K562 (cell line): ENCODE measurements around the gene CENPP. TPM values are rescaled to one million over a fixed set of nuclear protein-coding genes. Genes with fewer than 3 reads are reported as not detected.

ENCODE experiments used
- ATAC-seq: fragments of 200-7000 bp; cut with Tn5 transposase; 3 replicates; pipeline ENCODE4 v1.9.1; 2020; ENCODE audit warnings: moderate library complexity
- BruUV-seq: library from RNA; stranded (reverse); fragments of 400-500 nt; replicated peaks from 2 replicates; lab custom pipeline; 2021; lab: Mats Ljungman, UMichigan
- CTCF ChIA-PET: fragments of 300-600 bp; formaldehyde crosslinking; extraction: SDS; loops from one replicate; lab custom pipeline; 2021; ENCODE audit warnings: low intra/inter-chr PET ratio; lab: Yijun Ruan, JAX
- POLR2A ChIA-PET: fragments of 300-600, 350-650 bp; sonication (Branson Sonifier 250); formaldehyde crosslinking; extraction: SDS; loops from one replicate; lab custom pipeline; 2021; ENCODE audit warnings: antibody characterized with exemption, inconsistent platforms; lab: Yijun Ruan, JAX
- DNase-seq, 4 experiments: peaks; one replicate each; pipeline versions ENCODE4 v3.0.0 to v3.0.0-alpha.2; 2011 to 2018; ENCODE audit warnings: low spot score in 3 of 4, mixed read lengths in 3 of 4; ENCODE audit errors: extremely low read depth in 1 of 4
- FAIRE-seq: peaks from 2 replicates; lab custom pipeline; 2011; peaks lifted over from hg19 to GRCh38; lab: Jason Lieb, UNC
- H2AFZ ChIP-seq: 2 replicates; pipeline ENCODE4 v1.6.0; 2011; ENCODE audit warnings: low read depth, low read length, control low read depth, inconsistent platforms
- H3K27ac ChIP-seq: fragments of 200-600 bp; 3 replicates; pipeline ENCODE4 v1.8.0; 2011; ENCODE audit warnings: low read depth, mild to moderate bottlenecking, control low read depth, inconsistent platforms, low read length, moderate library complexity, mixed read lengths; ENCODE audit errors: extremely low read depth
- H3K27me3 ChIP-seq, 2 experiments: fragments of 300-600 bp in 1 of 2; 2 replicates in 1 of 2; 3 replicates in 1 of 2; pipeline versions ENCODE4 v1.6.0 to v1.8.0; 2011; ENCODE audit warnings: inconsistent platforms in 2 of 2, low read length in 2 of 2, mild to moderate bottlenecking in 1 of 2, mixed read lengths in 1 of 2, moderate library complexity in 1 of 2; ENCODE audit not compliant: control insufficient read depth in 2 of 2, insufficient read depth in 2 of 2
- H3K36me3 ChIP-seq: fragments of 300-600 bp; 3 replicates; pipeline ENCODE4 v1.8.0; 2011; ENCODE audit warnings: mild to moderate bottlenecking, low read length, inconsistent platforms; ENCODE audit not compliant: control insufficient read depth, insufficient read depth
- H3K4me1 ChIP-seq, 2 experiments: fragments of 200-600 bp in 1 of 2; replicated peaks in 1 of 2; 2 replicates in 1 of 2; 3 replicates in 1 of 2; pipeline versions ENCODE4 v1.5.1 to v1.8.0; 2011; ENCODE audit warnings: inconsistent platforms in 2 of 2, low read length in 2 of 2, mild to moderate bottlenecking in 1 of 2, mixed read lengths in 1 of 2, moderate library complexity in 1 of 2; ENCODE audit not compliant: control insufficient read depth in 2 of 2, insufficient read depth in 2 of 2
- H3K4me2 ChIP-seq: 2 replicates; pipeline ENCODE4 v1.6.1; 2011; ENCODE audit warnings: low read length, control low read depth, inconsistent platforms, mixed read lengths; ENCODE audit not compliant: insufficient read depth
- H3K4me3 ChIP-seq: fragments of 200-600 bp; sonication (generic), shearing (Covaris generic); 2 replicates; pipeline ENCODE4 v1.5.1; 2016; ENCODE audit warnings: control low read depth, inconsistent platforms
- H3K79me2 ChIP-seq: fragments of 200-600 bp; 3 replicates; pipeline ENCODE4 v1.8.0; 2011; ENCODE audit warnings: low read length, inconsistent platforms; ENCODE audit not compliant: control insufficient read depth, insufficient read depth
- H3K9ac ChIP-seq, 2 experiments: 2 replicates each; pipeline versions ENCODE4 v1.6.0 to v1.6.1; 2011; ENCODE audit warnings: low read depth in 2 of 2, low read length in 2 of 2, control low read depth in 1 of 2, inconsistent platforms in 1 of 2, mild to moderate bottlenecking in 1 of 2, mixed read lengths in 1 of 2; ENCODE audit not compliant: insufficient read depth in 1 of 2
- H3K9me1 ChIP-seq: one replicate; pipeline ENCODE4 v1.6.0; 2011; ENCODE audit warnings: inconsistent platforms, mild to moderate bottlenecking, low read length, moderate library complexity; ENCODE audit not compliant: control insufficient read depth, insufficient read depth
- H3K9me3 ChIP-seq: replicated peaks from 2 replicates; pipeline ENCODE4 v1.5.1; 2011; ENCODE audit warnings: low read depth, low read length, inconsistent platforms; ENCODE audit not compliant: control insufficient read depth, insufficient read depth
- H4K20me1 ChIP-seq: replicated peaks from 2 replicates; pipeline ENCODE4 v1.6.1; 2011; ENCODE audit warnings: low read length, inconsistent platforms, mixed read lengths; ENCODE audit not compliant: control insufficient read depth, insufficient read depth
- FOXA3 ChIP-seq, 2 experiments: fragments of 450-650 bp in 1 of 2; sonication (generic) in 1 of 2; formaldehyde crosslinking; IDR thresholded peaks in 1 of 2; conservative IDR thresholded peaks in 1 of 2; 2 replicates each; pipeline versions ENCODE4 v1.4.0 to v1.8.0; 2020 to 2022; ENCODE audit warnings: mild to moderate bottlenecking in 2 of 2, missing genetic modification reagents in 1 of 2
- MGA ChIP-seq: fragments of 450-650 bp; IDR thresholded peaks from 2 replicates; pipeline ENCODE4 v1.6.1; 2016; ENCODE audit warnings: mild to moderate bottlenecking, moderate library complexity
- ZNF263 ChIP-seq: sonication (generic); formaldehyde crosslinking; IDR thresholded peaks from 2 replicates; pipeline ENCODE4 v1.8.0; 2022; ENCODE audit warnings: mild to moderate bottlenecking, missing genetic modification reagents, borderline replicate concordance
- ZZZ3 ChIP-seq: fragments of 450-650 bp; IDR thresholded peaks from 2 replicates; pipeline ENCODE4 v1.6.1; 2016; ENCODE audit warnings: antibody characterized with exemption, mild to moderate bottlenecking, moderate library complexity
- WGBS: fragments of 100-300 bp; shearing (Covaris generic); methylation state at CpG from one replicate; pipeline ENCODE4 v1.1.6; 2016; ENCODE audit warnings: low coverage, mixed read lengths; ENCODE audit not compliant: insufficient coverage; ENCODE audit errors: missing lambda C conversion rate; 5-methylcytosine and 5-hydroxymethylcytosine counted together
- in situ Hi-C: fragments of 300-500 bp; cut with MboI; formaldehyde crosslinking; loops from 4 replicates; pipeline ENCODE4 v1.15.0; 2018; ENCODE audit warnings: inconsistent platforms, mixed read lengths
- intact Hi-C: fragments of 100-400 bp; cut with micrococcal nuclease; formaldehyde crosslinking; loops from 2 replicates; pipeline ENCODE4 v1.14.2; 2022
- polyA plus RNA-seq, 8 experiments: library from polyadenylated mRNA; depleted of rRNA in 4 of 8; stranded (reverse) in 5 of 8; unstranded in 3 of 8; fragments of >200 nt; fragmentation: Nextera tagmentation in 2 of 8; fragmentation: Illumina TruSeq in 1 of 8; extraction: Ambion mirVana in 2 of 8; extraction: Trizol in 1 of 8; gene quantifications; 2 replicates each; pipeline versions ENCODE4 v1.2.1 to v1.2.3, GENCODE V29; 2011 to 2014; ENCODE audit warnings: inconsistent platforms in 1 of 8, missing spikeins in 1 of 8
- total RNA-seq, 7 experiments: library from RNA; depleted of rRNA in 6 of 7; stranded (reverse); fragments of >200 nt in 6 of 7; fragmentation: Illumina TruSeq in 2 of 7; extraction: Trizol in 2 of 7; gene quantifications; 2 replicates each; pipeline versions ENCODE4 v1.2.1 to v1.2.3, GENCODE V29; 2011 to 2021; ENCODE audit warnings: low replicate concordance in 1 of 7

The CENPP gene
- total and polyA plus RNA-seq, 9 of the 15 experiments (the other 6 are each of a cell fraction or from before 2014, with no cell fraction given): 8.0 to 28.5 (median 17.9) TPM

GRCh38 chr9:92514635-92515034 lies 188.9 kb downstream of the CENPP start:
- no peak for FAIRE-seq
- Histone ChIP-seq H3K9me3 (no peaks in the 10 kb centered on the region), H3K27me3 (no peaks in the 10 kb centered on the region), H3K4me3 (no peak overlapping the region), H3K79me2 (no peaks in the 10 kb centered on the region), H3K36me3 (no peaks in the 10 kb centered on the region), H3K9me1 (no peaks in the 10 kb centered on the region), H3K9ac (0 out of 4 replicates have a peak overlapping the region, but pooled peaks of 1 of the 2 experiments have one; percentile 2), H3K4me1 (no peaks in the 10 kb centered on the region; a peak in 1 of 5 replicates), H4K20me1 (no peaks in the 10 kb centered on the region), H3K27ac (no peak overlapping the region), H3K4me2 (no peak overlapping the region)
- no peak for DNase-seq
- 47% methylated on average over 10 of the region's 10 CpGs for WGBS
- POLR2A ChIA-PET: interaction anchor here (0.6 to 1.3 kb wide), 2 partner anchors 10 to 366 kb away, joined by 3 to 4 read pairs; no protein-coding TSS in a partner anchor
- in situ Hi-C loops: no loop called here
- no TSS peak for BruUV-seq
- no peak for TF ChIP-seq FOXA3 (CRISPR knock-in tag; conservative IDR thresholded peaks at IDR 0.05 in 1 of 2, IDR thresholded peaks at IDR 0.05 in 1 of 2)
- peak; percentile 62 for TF ChIP-seq ZNF263 (CRISPR knock-in tag)
- TF ChIP-seq, all 486 proteins: peak for 1
- H2AFZ ChIP-seq: no peak overlapping the region
- intact Hi-C loops: no loop called here
- ATAC-seq: no peak
- CTCF ChIA-PET: no interaction called here

DNA sequence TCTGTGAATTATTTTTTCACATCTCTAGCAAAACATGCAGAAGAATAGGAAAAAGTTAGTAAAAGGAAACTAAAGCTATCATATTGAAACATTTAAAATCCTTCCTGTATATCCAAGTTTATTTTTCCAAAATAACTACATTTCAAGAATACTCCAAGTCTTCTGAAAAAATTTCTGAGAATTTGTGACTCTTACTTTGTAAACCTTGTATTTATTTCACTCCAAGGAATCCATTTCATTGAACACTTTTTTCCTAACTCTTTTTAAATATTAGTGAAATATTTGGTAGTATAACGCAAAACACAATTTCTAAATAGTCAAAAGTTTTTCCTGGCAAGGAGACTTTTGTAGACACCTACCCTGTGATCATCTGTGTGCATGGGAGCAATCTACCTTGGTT lies 190.8 kb downstream of the CENPP start:
- in situ Hi-C loops: no loop called here
- POLR2A ChIA-PET: no interaction called here

More for the DNA sequence above, 190.8 kb downstream of the CENPP start:
- CTCF ChIA-PET: no interaction called here
- Histone ChIP-seq H3K79me2 (no peaks in the 10 kb centered on the region), H3K27me3 (no peaks in the 10 kb centered on the region), H3K4me2 (no peak overlapping the region), H3K9me1 (no peaks in the 10 kb centered on the region), H3K27ac (no peak overlapping the region), H2AFZ (no peak overlapping the region), H3K36me3 (no peaks in the 10 kb centered on the region), H3K4me1 (no peaks in the 10 kb centered on the region), H3K9ac (no peak overlapping the region), H4K20me1 (no peaks in the 10 kb centered on the region), H3K4me3 (no peak overlapping the region), H3K9me3 (no peaks in the 10 kb centered on the region)
- intact Hi-C loops: no loop called here
- ATAC-seq: no peak
- TF ChIP-seq MGA (no peak), ZZZ3 (no peak)
- DNase-seq: no peak
- WGBS: 88% methylated on average over 1 of the region's 1 CpG
- no peak for FAIRE-seq
- no TSS peak for BruUV-seq
